RKO (cell line): ENCODE results near the gene IL25.
"Not testable (repeated sequence)": the region's sequence is repeated elsewhere in the genome, so short reads cannot be mapped to it uniquely, and the experiment has no call there.

Source experiments
- DNase-seq: peaks from one replicate; pipeline ENCODE4 v3.0.0-alpha.2; 2016; ENCODE audit warnings: low spot score

The IL25 gene

DNA sequence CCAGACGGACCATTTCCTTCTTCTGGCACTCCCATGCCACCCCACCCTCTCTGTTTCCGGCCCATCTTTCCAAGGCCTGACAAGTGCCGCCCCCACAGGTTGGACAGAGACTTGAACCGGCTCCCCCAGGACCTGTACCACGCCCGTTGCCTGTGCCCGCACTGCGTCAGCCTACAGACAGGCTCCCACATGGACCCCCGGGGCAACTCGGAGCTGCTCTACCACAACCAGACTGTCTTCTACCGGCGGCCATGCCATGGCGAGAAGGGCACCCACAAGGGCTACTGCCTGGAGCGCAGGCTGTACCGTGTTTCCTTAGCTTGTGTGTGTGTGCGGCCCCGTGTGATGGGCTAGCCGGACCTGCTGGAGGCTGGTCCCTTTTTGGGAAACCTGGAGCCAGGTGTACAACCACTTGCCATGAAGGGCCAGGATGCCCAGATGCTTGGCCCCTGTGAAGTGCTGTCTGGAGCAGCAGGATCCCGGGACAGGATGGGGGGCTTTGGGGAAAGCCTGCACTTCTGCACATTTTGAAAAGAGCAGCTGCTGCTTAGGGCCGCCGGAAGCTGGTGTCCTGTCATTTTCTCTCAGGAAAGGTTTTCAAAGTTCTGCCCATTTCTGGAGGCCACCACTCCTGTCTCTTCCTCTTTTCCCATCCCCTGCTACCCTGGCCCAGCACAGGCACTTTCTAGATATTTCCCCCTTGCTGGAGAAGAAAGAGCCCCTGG is 3.1 kb downstream of the IL25 start:
- DNase-seq, result no peak

DNA sequence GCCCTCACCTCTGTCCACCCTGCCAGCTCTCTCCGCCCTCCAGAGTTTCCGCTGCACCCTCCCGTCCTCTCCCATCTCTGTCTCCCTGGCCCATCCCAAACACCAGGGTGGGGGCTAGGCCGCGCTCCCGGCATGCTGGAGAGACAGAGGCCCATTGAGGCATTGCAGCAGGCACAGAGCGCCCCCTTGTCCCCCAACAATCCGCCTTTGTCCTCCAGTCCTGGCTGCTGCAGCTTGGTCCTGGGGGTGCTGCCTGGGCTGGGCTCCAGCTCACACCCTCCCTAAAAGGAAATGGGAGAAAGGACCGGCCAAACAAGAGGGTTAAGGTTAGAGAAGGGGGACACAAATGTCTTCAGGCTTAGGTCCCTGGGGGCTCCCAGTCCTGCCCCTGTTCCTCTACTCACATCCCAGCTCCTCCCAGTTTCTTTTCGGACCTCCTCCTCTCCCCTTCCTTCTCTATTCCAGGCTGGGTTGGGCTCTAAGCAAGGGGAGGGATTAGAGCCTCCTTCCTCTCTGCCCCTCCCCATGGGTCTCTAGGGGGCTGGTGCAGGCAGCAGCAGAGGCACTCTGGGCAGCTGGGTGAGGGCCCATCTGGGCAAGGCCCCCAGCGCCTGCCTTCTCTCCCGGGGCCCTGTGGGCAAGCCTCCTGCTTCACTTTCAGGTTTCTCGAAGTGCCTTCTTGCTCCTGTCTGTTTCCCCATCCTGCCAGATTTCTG is 4.0 kb downstream of the IL25 start, which contains the start of gene CMTM5:
CMTM5 (plus strand) TSS at position 565 of the 716 bp plus-strand sequence. CDS start 206 bp downstream, outside the sequence.
- DNase-seq, result no peak

DNA sequence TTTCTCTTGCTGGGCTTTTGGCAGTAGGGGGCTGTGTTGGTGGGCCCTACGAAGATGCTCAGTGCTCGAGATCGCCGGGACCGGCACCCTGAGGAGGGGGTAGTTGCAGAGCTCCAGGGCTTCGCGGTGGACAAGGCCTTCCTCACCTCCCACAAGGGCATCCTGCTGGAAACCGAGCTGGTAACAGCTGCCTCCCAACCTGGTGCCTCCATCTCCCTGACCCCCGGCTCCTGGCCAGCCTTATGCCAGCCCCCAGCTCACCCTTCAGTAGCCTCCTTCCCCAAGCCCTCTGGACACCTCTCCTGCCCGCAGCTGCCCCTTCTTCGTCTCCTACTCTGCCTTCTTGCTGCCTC is 4.6 kb downstream of the IL25 start:
- DNase-seq, result no peak

DNA sequence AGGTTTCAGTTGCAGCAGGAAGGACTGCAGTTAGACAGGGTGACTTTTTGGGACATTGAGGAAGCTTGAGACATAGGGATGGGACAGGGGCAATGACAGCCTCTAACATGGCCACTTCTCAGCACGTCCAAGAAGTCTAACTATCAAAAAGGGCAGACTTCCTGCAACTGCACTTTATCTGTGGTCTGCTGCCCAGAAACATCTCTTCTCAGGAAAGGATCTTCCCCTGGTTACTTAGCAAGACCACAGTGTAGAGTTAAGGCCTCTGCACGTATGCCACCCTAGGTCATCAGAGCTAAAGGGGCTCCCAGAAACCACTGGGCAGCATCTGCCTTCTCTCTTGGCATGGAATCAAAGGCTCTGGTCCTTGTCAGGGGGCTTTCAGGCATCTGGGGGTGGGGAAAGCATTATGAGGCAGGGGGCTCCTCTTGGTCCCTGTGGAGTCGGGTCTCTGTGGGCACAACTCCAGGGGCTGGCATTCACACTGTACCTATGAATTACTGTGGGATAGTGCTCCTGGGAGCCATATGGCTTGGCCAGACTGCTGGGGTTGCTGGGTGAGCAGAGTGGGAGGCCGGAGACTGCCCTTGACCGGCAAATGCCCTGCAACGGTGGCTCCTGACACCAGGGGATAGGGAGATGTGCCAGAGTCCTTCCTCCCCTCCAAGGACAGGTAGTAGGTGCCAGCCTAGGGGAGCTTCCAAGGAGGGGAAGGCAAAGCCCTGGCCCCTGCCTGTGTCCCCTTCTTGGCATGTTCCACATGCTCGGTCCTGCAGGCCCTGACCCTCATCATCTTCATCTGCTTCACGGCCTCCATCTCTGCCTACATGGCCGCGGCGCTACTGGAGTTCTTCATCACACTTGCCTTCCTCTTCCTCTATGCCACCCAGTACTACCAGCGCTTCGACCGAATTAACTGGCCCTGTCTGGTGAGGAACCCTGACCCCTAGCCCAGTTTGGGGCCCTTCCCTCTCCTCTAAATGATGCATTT is 5.3 kb downstream of the IL25 start:
- DNase-seq, result no peak

DNA sequence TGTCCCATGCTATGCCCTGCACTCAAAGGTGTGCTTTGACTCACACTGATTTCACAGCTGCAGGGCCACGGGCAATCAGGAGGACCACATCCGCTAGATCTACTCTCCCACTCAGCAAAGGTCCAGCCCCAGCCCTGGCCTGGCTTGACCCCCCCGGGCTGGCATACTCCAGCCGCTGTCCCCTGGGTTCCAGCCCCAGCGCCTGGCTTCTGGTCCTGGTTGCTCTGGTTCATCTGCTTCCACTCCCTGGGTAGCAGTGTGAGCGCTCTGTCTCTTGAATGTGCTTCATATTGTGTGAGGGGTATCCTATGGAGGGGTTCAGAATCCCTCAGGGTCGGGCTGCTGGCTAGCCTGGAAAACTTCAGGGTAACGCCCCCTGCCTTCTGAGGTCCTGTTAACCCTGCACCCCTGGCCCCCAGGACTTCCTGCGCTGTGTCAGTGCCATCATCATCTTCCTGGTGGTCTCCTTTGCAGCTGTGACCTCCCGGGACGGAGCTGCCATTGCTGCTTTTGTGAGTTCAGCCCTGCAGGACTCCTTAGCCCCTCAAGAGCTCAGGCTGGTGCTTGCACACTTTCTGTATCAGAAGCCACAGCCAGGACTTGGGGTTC is 6.1 kb downstream of the IL25 start:
- no peak for DNase-seq

DNA sequence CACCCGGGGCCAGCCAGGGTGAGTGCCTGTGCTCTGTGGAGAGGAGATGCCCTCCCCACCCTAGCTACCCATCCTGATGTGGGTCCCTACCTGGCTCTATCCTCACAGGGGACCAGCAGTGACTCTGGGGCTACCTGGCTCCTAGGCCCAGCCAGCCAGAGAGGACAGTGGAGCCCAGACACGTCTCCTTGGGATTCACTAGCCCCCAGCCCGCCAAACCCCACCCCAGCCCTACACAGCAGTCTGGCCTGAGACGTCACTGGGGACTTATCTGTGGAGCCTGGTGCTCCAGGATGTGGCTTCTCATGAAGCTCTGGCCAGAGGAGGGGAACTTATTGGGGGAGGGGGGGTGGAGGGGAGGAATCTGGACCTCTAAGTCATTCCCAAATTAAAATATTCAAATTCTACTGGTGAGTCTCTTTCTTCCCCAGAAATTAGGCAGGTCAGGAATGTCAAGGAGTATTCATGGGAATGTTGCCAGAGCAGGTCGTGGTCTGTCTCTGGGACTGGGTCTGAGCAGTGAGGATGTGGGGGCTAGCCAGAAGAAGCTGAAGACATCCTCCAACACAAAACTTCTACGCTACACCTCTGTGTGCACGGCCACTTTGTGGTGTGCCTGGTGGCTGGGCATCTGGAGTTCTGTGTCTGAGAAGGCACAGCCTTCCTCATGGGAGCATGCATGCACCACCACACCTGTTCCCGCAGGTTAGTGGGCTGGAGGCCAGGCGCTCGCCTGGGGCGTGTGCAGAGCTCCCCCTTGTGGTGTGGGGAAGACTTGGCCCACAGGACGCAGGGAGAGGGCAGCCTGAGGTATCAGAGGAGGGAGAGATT is 7.0 kb downstream of the IL25 start:
- DNase-seq, result no peak

DNA sequence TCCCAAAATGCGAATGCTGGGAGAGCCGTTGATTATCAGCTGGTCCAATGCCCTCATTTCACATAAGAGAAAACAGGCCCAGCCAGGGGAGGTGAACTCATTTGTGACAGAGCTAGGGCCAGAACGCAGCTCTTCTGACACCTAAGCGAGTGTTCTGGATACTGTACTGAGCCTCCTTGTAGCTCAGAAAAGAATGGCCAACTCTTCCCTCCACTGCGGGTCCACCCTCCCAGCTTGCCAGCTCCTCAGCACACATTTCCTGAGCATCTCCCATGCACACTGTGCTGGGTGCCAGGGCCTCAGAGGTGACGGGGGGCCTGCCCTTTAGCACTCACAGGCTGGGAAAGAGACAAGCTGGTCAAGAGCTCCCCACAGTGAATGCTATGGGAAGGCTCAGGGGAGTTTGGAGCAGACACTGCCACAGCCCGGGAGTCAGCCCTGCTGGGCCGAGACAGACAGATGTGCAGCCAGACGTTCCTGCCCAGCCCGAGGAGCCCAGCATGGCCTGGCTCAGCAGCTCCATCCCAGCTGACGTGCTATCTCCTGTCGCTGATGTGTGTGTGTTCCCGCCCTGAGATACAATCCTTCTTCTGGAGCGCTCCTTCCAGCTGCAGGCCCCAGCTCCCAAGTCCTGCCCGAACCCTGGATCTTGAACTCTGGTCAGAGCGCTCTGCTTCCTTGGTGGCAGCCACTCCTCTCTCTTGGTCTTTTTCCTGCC is 7.7 kb downstream of the IL25 start:
- DNase-seq, result no peak

DNA sequence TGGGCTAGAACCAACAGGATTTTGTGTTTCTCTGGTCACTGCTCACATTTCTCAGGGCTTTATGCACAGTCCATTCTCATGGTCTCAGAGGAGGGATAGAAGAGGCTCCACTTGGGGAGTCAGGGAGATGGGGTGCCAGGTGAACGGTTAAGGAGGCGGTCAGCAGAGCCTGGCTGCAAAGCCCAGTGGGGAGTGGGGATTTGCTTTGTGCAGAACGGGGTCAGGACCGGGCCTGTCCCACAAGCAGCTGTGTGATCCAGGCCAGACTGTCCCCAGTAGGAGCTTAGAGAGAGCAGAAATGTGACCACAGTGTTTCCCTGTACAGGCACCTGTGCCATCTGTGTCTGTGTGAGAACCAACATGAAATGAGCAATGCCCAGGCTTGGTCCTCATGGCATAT is 8.4 kb downstream of the IL25 start:
- DNase-seq, result no peak

DNA sequence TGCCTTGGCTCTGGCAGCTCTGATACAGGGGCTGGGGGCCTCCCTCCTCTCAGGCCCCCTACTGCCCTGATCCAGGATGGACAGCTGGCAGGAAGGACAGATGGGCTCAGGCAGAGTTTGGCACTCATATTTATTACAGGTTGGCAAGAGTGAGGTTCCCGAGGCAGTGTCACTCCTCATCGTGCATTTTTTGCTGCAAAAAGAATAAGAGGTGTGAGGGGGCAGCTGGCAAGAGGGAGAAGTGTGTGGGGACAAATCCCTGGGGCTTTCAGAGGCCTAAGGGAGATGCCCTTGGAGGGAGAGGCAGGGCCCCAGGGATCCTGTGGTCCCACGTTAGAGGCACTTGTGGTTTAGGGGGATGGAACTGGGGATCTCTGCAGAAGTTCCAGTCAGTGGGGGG is 9.3 kb downstream of the IL25 start:
- DNase-seq, result peak; percentile 94

DNA sequence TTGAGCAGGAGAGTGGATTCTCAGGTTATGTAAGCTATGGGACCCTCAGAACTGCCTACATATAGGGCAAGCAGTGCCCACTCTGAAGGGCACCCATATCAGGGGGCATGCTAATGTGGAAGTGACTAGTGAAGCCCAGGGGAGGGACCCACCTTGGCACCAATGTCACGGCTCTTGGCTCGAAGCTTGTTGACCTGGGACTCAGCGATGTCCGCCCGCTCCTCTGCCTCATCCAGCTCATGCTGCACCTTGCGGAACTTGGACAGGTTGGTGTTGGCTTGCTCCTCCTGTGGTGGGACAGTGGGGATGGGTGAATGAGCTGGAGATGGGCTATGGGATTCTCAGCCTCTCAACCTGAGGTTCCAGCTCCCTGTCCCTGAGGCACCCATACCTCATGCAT is 9.7 kb downstream of the IL25 start:
- no peak for DNase-seq

DNA sequence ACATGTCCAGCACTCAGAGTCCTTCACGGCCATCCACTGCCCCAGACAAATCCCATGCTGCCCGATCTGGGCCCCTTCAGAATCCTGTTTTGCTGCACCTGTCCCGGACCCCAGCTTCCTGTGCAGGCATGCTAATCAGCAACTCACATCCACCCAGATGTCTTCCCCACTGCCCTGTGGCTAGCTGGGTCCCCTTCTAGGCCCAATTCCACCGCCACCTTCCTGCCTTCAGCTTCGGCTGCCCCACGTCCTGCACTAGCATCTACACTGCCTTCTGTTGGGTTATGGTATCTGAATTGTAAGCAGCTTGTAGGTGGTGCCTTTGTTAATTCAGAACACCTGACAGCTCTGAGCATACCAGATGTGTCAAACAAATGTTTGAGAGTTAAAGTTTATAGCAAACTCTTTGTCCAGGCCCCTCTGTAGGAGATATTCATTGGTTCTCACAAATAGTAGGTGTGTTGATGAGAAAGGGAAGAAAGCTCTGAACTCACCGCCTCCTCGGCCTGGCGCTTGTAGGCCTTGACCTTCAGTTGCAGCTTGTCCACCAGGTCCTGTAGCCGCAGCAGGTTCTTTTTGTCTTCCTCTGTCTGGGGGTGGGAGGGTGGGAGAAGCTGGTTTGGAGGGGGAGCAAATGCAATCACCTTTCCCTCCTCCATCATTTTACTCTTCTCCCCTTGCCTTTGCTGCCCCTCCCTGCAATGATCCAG is 10.3 kb downstream of the IL25 start:
- DNase-seq, result no peak

DNA sequence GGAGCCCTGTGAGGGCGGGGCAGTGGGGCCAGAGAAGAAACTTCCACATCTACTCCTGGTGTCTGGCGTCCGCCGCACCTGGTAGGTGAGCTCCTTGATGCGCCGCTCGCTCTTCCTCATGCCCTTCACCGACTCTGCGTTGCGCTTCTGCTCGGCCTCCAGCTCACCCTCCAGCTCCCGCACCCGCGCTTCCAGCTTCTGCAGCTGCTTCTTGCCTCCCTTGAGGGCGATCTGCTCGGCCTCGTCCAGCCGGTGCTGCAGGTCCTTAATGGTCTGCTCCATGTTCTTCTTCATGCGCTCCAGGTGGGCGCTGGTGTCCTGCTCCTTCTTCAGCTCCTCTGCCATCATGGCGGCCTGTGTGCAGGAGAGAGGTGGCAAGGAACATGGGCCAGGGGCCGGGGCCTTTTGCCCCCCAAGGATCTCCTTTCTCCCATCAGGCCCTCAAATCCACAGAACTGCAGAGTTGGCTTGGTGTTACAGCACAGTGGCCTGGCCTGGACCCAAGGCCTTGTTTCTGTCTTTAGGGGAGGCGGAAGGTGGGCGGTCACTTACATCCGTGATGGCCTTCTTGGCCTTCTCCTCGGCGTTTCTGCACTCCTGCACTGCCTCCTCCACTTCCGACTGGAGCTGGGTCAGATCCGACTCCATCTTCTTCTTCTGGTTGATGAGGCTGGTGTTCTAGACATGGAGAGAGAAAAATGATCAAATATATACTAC is 11.9 kb downstream of the IL25 start:
- no peak for DNase-seq

DNA sequence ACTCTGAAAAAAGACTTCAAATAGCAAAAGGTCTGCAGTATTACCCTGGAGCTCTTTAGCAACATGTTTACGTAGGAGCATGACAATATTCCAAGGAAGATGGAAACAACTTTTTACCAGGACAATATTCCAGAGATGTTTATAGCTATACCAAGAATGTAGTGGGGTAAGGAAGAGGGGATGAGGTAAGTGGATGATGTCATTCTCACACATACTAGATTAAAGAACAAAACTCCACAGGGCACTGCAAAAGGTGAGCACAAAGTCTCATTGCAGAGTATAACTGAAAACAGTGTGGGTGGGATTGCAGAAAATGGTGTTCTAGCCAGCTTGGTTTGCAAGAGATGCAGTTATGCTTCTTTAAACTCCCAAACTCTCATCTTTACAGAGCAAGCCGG is 12.6 kb downstream of the IL25 start:
- DNase-seq, result no peak

DNA sequence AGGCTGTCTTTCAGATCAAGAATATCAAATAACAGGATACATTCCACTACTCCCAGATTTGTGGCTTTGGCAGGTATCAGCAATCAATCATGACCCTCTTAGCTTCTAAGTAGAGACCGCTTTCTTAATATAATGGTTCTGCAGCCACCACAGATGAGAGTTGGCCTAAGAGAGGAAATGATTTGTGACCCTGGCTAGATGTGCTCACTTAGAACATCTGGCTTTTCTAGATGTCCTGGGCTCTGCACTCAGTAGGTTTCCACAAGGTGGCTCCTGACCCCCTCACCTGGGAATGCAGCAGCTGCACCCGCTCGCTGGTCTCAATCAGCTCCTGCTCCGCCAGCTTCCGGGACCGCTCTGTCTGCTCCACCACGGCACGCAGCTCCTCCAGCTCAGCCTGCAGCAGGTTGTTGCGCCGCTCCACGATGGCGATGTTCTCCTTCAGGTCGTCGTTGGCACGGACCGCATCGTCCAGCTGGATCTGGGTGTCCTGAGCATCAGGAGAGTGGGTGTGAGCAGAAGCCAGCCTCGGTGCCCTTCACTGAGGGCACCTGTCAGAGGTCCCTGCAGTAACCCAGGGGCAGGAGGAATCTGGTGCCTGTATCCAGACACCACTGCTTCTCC is 13.1 kb downstream of the IL25 start:
- no peak for DNase-seq

DNA sequence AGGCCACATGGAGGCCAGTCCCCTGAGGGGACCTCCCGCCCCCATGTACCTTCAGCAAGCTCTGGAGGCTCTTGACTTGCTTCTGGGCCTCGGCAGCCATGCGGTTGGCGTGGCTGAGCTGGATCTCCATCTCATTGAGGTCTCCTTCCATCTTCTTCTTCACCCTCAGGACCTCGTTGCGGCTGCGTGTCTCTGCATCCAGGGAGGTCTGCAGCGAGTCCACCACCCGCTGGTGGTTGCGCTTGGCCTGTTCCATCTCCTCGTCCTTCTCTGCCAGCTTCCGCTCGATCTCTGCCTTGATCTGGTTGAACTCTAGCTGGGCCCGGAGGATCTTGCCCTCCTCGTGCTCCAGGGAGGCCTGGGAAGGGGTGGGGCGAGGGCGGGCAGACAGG is 13.7 kb downstream of the IL25 start:
- DNase-seq, result not testable (repeated sequence)

DNA sequence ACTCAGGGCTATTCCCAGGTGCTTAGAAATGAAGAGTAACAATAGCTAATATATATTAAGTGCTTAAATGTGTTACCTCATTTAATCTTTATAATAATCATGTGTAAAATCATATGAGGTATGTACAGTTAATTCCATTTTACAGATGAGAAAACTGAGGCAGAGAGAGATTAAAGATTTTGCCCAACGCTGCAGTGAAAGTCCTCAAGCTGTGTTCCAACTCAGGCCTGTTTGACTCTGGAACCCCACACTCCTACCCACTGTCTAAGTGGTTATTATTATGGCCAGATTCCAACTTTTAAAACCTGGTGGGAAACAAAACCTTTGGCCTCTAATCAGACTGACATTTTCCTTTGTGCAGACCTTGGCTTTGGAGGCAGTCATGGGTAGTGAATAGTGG is 14.4 kb downstream of the IL25 start:
- no peak for DNase-seq

DNA sequence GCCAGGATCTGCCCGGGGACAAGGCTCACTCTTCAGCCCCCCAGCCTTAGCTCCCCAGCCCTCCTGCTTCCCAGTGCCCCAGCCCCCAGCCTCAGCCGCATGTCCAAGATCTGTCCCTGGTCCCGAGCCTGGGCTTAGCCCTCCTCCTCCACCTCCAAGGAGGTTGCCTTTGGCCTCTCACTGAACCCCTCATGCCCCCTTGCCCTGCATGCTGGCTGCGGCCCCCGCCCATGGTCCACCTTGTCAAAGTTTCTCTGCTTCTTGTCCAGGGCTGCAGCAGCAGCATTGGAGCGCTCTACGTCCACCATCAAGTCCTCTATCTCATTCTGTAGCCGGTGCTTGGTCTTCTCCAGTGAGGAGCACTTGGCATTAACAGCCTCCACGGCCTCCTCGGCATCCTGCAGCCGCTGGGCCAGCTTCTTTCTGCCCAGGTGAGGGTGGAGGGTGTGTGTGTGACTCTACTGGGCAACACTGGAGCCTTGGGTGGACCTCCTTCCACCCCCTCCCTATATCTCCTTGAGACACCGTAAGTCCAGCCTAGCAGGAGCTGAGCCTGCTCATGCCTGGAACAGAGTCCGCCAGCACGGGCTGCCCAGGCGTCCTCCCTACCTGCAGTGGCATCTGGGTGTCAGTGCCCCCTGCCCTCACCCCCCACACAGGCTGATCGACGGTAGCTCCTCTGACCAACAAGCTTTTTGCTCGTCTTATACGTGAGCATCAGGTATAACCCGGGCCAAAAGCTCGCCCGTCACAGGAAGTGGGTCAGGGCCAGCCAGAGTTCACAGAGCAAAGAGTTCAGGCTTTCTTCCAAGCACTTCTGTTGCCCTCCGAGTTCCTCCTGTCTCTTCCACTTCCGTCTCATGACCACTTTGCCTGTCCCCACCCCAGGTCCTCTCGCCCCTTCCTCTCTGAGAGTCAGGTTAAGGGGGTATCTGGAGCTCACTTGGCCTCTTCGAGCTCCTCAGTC is 15.6 kb downstream of the IL25 start:
- DNase-seq, result no peak

DNA sequence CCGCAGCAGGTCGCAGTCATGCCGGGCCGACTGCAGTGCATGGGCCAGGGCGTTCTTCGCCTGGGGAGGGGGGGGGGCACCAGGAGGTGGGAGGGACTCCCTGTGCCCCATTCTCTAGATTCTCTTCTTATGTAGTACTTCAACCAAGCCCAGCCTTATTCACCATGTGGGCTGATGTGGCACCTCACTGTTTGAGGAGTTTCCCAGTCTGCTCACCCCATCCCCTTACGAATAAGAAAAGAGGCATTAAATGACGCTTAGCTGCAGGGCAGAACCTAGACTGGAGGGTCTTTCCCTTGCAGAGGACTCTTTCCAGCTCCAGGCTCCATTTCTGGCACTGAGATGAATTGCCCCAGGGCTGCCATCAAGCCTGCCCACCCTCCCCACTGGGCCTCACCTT is 16.4 kb downstream of the IL25 start:
- no peak for DNase-seq
